Tibial nerve (tissue), 4 donors: ENCODE measurements around the gene ZP1. TPM values are rescaled to one million over a fixed set of nuclear protein-coding genes. Genes with fewer than 3 reads are reported as not detected.
A peak's percentile ranks its signal among the peaks of the same experiment; 100 is the strongest.
"Not testable (repeated sequence)": the region's sequence is repeated elsewhere in the genome, so short reads cannot be mapped to it uniquely, and the experiment has no call there.

ENCODE experiments used
- DNase-seq, 2 donors: peaks; one replicate each; pipeline ENCODE4 v3.0.0-alpha.2; 2019; ENCODE audit warnings: low spot score in 2 of 2
- H3K27ac ChIP-seq, 4 donors: fragments of 200-600 bp; sonication (generic) in 3 of 4; one replicate each; pipeline ENCODE4 v1.5.1; 2017 to 2019; ENCODE audit warnings: mild to moderate bottlenecking in 1 of 4
- H3K27me3 ChIP-seq, 2 donors: fragments of 200-600 bp; sonication (generic) in 1 of 2; one replicate each; pipeline versions ENCODE4 v1.5.1 to v1.6.0; 2017 to 2019
- H3K36me3 ChIP-seq, 3 donors: fragments of 200-600 bp; sonication (generic); one replicate each; pipeline ENCODE4 v1.5.1; 2018 to 2019
- H3K4me1 ChIP-seq, 4 donors: fragments of 200-600 bp; sonication (generic) in 3 of 4; one replicate each; pipeline ENCODE4 v1.5.1; 2017 to 2019
- H3K4me3 ChIP-seq, 4 donors: fragments of 200-600 bp; sonication (generic) in 3 of 4; one replicate each; pipeline ENCODE4 v1.5.1; 2017 to 2019; ENCODE audit warnings: mild to moderate bottlenecking in 1 of 4, moderate library complexity in 1 of 4
- H3K9me3 ChIP-seq, 4 donors: fragments of 200-600 bp; sonication (generic) in 3 of 4; one replicate each; pipeline ENCODE4 v1.5.1; 2017 to 2019
- EP300 ChIP-seq, 2 donors: sonication (generic); formaldehyde crosslinking; IDR thresholded peaks; one replicate each; pipeline ENCODE4 v1.6.1; 2017; ENCODE audit warnings: antibody characterized with exemption in 2 of 2, mild to moderate bottlenecking in 1 of 2
- POLR2A ChIP-seq, 2 donors: fragments of 450-650 bp; IDR thresholded peaks; one replicate each; pipeline ENCODE4 v1.6.1; 2017; ENCODE audit warnings: antibody characterized with exemption in 2 of 2, mild to moderate bottlenecking in 2 of 2, moderate library complexity in 2 of 2
- WGBS, 2 donors: methylation state at CpG; one replicate each; pipeline ENCODE4 v1.1.5; 2018; 5-methylcytosine and 5-hydroxymethylcytosine counted together
- total RNA-seq, 4 donors: library from RNA; depleted of rRNA; stranded (reverse); fragments of >200 nt; gene quantifications; one replicate each; pipeline ENCODE4 v1.1.0, GENCODE V29; 2016
- TF ChIP-seq, protein P1 (sequence below), 5 experiments: fragments of 200-600 bp in 3 of 5; fragments of 450-650 bp in 2 of 5; sonication (generic) in 3 of 5; IDR thresholded peaks; one replicate each; pipeline ENCODE4 v1.5.1; 2016 to 2019; ENCODE audit warnings: antibody characterized with exemption in 5 of 5, mild to moderate bottlenecking in 3 of 5, moderate library complexity in 2 of 5

ZP1 gene
- total RNA-seq, 4 donors from 2014 or later = not detected

- Histone ChIP-seq H3K9me3 (no peaks in the 10 kb centered on the region), H3K36me3 (peaks cover 0 to 27% (median 8%) of the 10 kb centered on the region in 3 donors), H3K4me3 (peak within 1 kb of the TSS; percentile 82 to 94 (median 90)), H3K4me1 (peaks cover 6 to 39% (median 20%) of the 10 kb centered on the region in 4 donors), H3K27me3 (no peaks in the 10 kb centered on the region), H3K27ac (peak within 1 kb of the TSS; percentile 70 to 95 (median 93))
- peak; percentile 95 to 99 for DNase-seq
- TF ChIP-seq, protein P1, sequence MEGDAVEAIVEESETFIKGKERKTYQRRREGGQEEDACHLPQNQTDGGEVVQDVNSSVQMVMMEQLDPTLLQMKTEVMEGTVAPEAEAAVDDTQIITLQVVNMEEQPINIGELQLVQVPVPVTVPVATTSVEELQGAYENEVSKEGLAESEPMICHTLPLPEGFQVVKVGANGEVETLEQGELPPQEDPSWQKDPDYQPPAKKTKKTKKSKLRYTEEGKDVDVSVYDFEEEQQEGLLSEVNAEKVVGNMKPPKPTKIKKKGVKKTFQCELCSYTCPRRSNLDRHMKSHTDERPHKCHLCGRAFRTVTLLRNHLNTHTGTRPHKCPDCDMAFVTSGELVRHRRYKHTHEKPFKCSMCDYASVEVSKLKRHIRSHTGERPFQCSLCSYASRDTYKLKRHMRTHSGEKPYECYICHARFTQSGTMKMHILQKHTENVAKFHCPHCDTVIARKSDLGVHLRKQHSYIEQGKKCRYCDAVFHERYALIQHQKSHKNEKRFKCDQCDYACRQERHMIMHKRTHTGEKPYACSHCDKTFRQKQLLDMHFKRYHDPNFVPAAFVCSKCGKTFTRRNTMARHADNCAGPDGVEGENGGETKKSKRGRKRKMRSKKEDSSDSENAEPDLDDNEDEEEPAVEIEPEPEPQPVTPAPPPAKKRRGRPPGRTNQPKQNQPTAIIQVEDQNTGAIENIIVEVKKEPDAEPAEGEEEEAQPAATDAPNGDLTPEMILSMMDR (IDR thresholded peaks at IDR 0.05) = no peak
- TF ChIP-seq EP300 (IDR thresholded peaks at IDR 0.05) (peak; percentile 92 to 94), POLR2A (IDR thresholded peaks at IDR 0.05) (peak; percentile 47 to 78)
- WGBS, 2 donors = 0% methylated on average over 25 to 75 of the region's 75 CpGs
Measured at GRCh38 chr11:60906132-60906972, 39.0 kb downstream of the ZP1 start, which contains the start of gene PRPF19. PRPF19 (minus strand) TSS chr11:60906585; CDS start chr11:60906382, 203 bp downstream.

GRCh38 chr11:60908803-60909202 is 41.5 kb downstream of the ZP1 start:
- Histone ChIP-seq H3K4me1 (peaks cover 6 to 44% (median 28%) of the 10 kb centered on the region in 4 donors), H3K9me3 (no peaks in the 10 kb centered on the region), H3K36me3 (peaks cover 0 to 3% (median 0%) of the 10 kb centered on the region in 3 donors), H3K4me3 (no peak overlapping the region), H3K27ac (no peak overlapping the region), H3K27me3 (no peaks in the 10 kb centered on the region)
- WGBS, 2 donors = 39 to 56% methylated on average over 1 of the region's 1 CpG
- TF ChIP-seq POLR2A (IDR thresholded peaks at IDR 0.05) = no peak
- TF ChIP-seq EP300 (IDR thresholded peaks at IDR 0.05) = no peak
- TF ChIP-seq, protein P1 (IDR thresholded peaks at IDR 0.05) = no peak
- DNase-seq = no peak

GRCh38 chr11:60909680-60910280 is 42.4 kb downstream of the ZP1 start:
- WGBS, 2 donors = 69 to 76% methylated on average over 3 of the region's 3 CpGs
- H3K4me3 ChIP-seq, H3K9me3 ChIP-seq, DNase-seq, H3K36me3 ChIP-seq, H3K27me3 ChIP-seq: not testable (repeated sequence)
- Histone ChIP-seq H3K27ac (peak overlapping the region in 1 of 4 donors; percentile 28), H3K4me1 (peaks cover 4 to 34% (median 22%) of the 10 kb centered on the region in 4 donors)

GRCh38 chr11:60910281-60910687 is 42.9 kb downstream of the ZP1 start:
- H3K27me3 ChIP-seq = no peaks in the 10 kb centered on the region
- TF ChIP-seq POLR2A (IDR thresholded peaks at IDR 0.05) (no peak), EP300 (IDR thresholded peaks at IDR 0.05) (peak in 1 of 2 donors; percentile 16)
- TF ChIP-seq, protein P1 (IDR thresholded peaks at IDR 0.05) = no peak
- H3K4me3 ChIP-seq = no peak overlapping the region
- H3K27ac ChIP-seq = no peak overlapping the region
- peaks cover 0 to 34% (median 17%) of the 10 kb centered on the region in 4 donors for H3K4me1 ChIP-seq
- H3K9me3 ChIP-seq = no peaks in the 10 kb centered on the region
- 62 to 70% methylated on average over 3 of the region's 3 CpGs for WGBS, 2 donors
- no peak for DNase-seq
- no peaks in the 10 kb centered on the region for H3K36me3 ChIP-seq

- H3K36me3 ChIP-seq = no peaks in the 10 kb centered on the region
- DNase-seq = no peak
- TF ChIP-seq POLR2A (IDR thresholded peaks at IDR 0.05) (no peak), EP300 (IDR thresholded peaks at IDR 0.05) (no peak)
- TF ChIP-seq, protein P1 (IDR thresholded peaks at IDR 0.05) = no peak
- WGBS, 2 donors = 56 to 58% methylated on average over 5 of the region's 5 CpGs
- H3K9me3 ChIP-seq = no peaks in the 10 kb centered on the region
- no peak overlapping the region for H3K4me3 ChIP-seq
- peaks cover 0 to 35% (median 17%) of the 10 kb centered on the region in 4 donors for H3K4me1 ChIP-seq
- H3K27ac ChIP-seq = no peak overlapping the region
- no peaks in the 10 kb centered on the region for H3K27me3 ChIP-seq
Measured at GRCh38 chr11:60910711-60911380, 43.5 kb downstream of the ZP1 start.
